ENCODE results near the gene PRR16. TPM values are rescaled to one million over a fixed set of nuclear protein-coding genes. Genes with fewer than 3 reads are reported as not detected.
A peak's percentile ranks its signal among the peaks of the same experiment; 100 is the strongest.
"Not testable (repeated sequence)": the region's sequence is repeated elsewhere in the genome, so short reads cannot be mapped to it uniquely, and the experiment has no call there.

The PRR16 gene
- total and polyA plus RNA-seq, 2 experiments from 2014 or later: 32.5 to 68.8 TPM

- WGBS, 2 experiments (ENCODE audit: low coverage in 1 of 2, low lambda C conversion rate in 2 of 2, missing lambda C conversion rate in 2 of 2): 0% methylated on average over 1 of the region's 1 CpG
- in situ Hi-C loops (cut with MboI): loop anchor here (10.0 to 25.0 kb wide), 3 partner anchors 389 to 992 kb away; partner anchors contain the start of gene HSD17B4
- H3K79me2 ChIP-seq (ENCODE audit: insufficient read depth): no peaks in the 10 kb centered on the region
- no peaks in the 10 kb centered on the region for H3K27me3 ChIP-seq (replicated peaks; ENCODE audit: insufficient read depth)
- DNase-seq: peak; percentile 84
- TF ChIP-seq EZH2phosphoT487 (IDR thresholded peaks at IDR 0.05; ENCODE audit: insufficient read depth, low read depth) (no peak), EZH2 (IDR thresholded peaks at IDR 0.05; ENCODE audit: insufficient read depth, poor library complexity, severe bottlenecking) (no peak)
- no peak overlapping the region for H3K9ac ChIP-seq
- no peaks in the 10 kb centered on the region for H3K9me3 ChIP-seq (ENCODE audit: low read depth)
- H3K36me3 ChIP-seq (ENCODE audit: low read depth): no peaks in the 10 kb centered on the region
- H3K4me1 ChIP-seq (ENCODE audit: insufficient read depth): peaks cover 34% of the 10 kb centered on the region
- H2AFZ ChIP-seq: no peak overlapping the region
- H3K27ac ChIP-seq: no peak overlapping the region
- H4K20me1 ChIP-seq (ENCODE audit: insufficient read depth): no peaks in the 10 kb centered on the region
- peaks cover 13% of the 10 kb centered on the region; the same call in 1 of the 2 replicates for H3F3A ChIP-seq (ENCODE audit: insufficient read depth)
- no peaks in the 10 kb centered on the region for H3K9me2 ChIP-seq (ENCODE audit: insufficient read depth)
- peak overlapping the region; percentile 41 for H3K4me3 ChIP-seq
- peak overlapping the region; percentile 72 for H3K4me2 ChIP-seq (ENCODE audit: unreplicated experiment)
Observed at GRCh38 chr5:120454094-120454798, 9.9 kb upstream of the PRR16 start.

GRCh38 chr5:120456006-120456405 is 8.1 kb upstream of the PRR16 start:
- no peaks in the 10 kb centered on the region for H3K27me3 ChIP-seq (replicated peaks; ENCODE audit: insufficient read depth)
- H3K9me3 ChIP-seq (ENCODE audit: low read depth): no peaks in the 10 kb centered on the region
- H2AFZ ChIP-seq: no peak overlapping the region
- in situ Hi-C loops (cut with MboI): loop anchor here (10.0 to 25.0 kb wide), 3 partner anchors 391 to 994 kb away; partner anchors contain the start of gene HSD17B4
- WGBS, 2 experiments (ENCODE audit: low coverage in 1 of 2, low lambda C conversion rate in 2 of 2, missing lambda C conversion rate in 2 of 2): 65 to 75% methylated on average over 3 of the region's 3 CpGs
- no peaks in the 10 kb centered on the region for H4K20me1 ChIP-seq (ENCODE audit: insufficient read depth)
- H3F3A ChIP-seq (ENCODE audit: insufficient read depth): peaks cover 12% of the 10 kb centered on the region; the same call in 1 of the 2 replicates
- H3K9me2 ChIP-seq (ENCODE audit: insufficient read depth): no peaks in the 10 kb centered on the region
- no peak overlapping the region for H3K27ac ChIP-seq
- no peak overlapping the region for H3K4me3 ChIP-seq
- peaks cover 25% of the 10 kb centered on the region for H3K4me1 ChIP-seq (ENCODE audit: insufficient read depth)
- DNase-seq: no peak
- TF ChIP-seq EZH2 (IDR thresholded peaks at IDR 0.05; ENCODE audit: insufficient read depth, poor library complexity, severe bottlenecking) (no peak), EZH2phosphoT487 (IDR thresholded peaks at IDR 0.05; ENCODE audit: insufficient read depth, low read depth) (no peak)
- H3K9ac ChIP-seq: no peak overlapping the region
- no peaks in the 10 kb centered on the region for H3K36me3 ChIP-seq (ENCODE audit: low read depth)
- H3K79me2 ChIP-seq (ENCODE audit: insufficient read depth): no peaks in the 10 kb centered on the region
- H3K4me2 ChIP-seq (ENCODE audit: unreplicated experiment): no peak overlapping the region

GRCh38 chr5:120457839-120458507 is 6.1 kb upstream of the PRR16 start:
- Histone ChIP-seq H3K27me3 (replicated peaks; ENCODE audit: insufficient read depth) (no peaks in the 10 kb centered on the region), H3K4me2 (ENCODE audit: unreplicated experiment) (peak overlapping the region; percentile 27), H3K9me3 (ENCODE audit: low read depth) (no peaks in the 10 kb centered on the region), H3K27ac (no peak overlapping the region), H3K79me2 (ENCODE audit: insufficient read depth) (no peaks in the 10 kb centered on the region), H2AFZ (no peak overlapping the region; the same call in 1 of the 2 replicates), H3K9me2 (ENCODE audit: insufficient read depth) (no peaks in the 10 kb centered on the region), H3K9ac (no peak overlapping the region), H3F3A (ENCODE audit: insufficient read depth) (peaks cover 12% of the 10 kb centered on the region; the same call in 1 of the 2 replicates), H3K4me3 (peak overlapping the region; percentile 55), H4K20me1 (ENCODE audit: insufficient read depth) (no peaks in the 10 kb centered on the region), H3K4me1 (ENCODE audit: insufficient read depth) (peaks cover 17% of the 10 kb centered on the region), H3K36me3 (ENCODE audit: low read depth) (no peaks in the 10 kb centered on the region)
- TF ChIP-seq EZH2phosphoT487 (IDR thresholded peaks at IDR 0.05; ENCODE audit: insufficient read depth, low read depth): no peak
- no peak for TF ChIP-seq EZH2 (IDR thresholded peaks at IDR 0.05; ENCODE audit: insufficient read depth, poor library complexity, severe bottlenecking)
- in situ Hi-C loops (cut with MboI): loop anchor here (10.0 to 25.0 kb wide), 3 partner anchors 393 to 996 kb away; partner anchors contain the start of gene HSD17B4
- 74 to 75% methylated on average over 19 to 20 of the region's 20 CpGs for WGBS, 2 experiments (ENCODE audit: low coverage in 1 of 2, low lambda C conversion rate in 2 of 2, missing lambda C conversion rate in 2 of 2)
- peak; percentile 76 for DNase-seq

- not testable (repeated sequence) for H3K4me3 ChIP-seq; H3K9me2 ChIP-seq (ENCODE audit: insufficient read depth); H3K9ac ChIP-seq; H4K20me1 ChIP-seq (ENCODE audit: insufficient read depth); H2AFZ ChIP-seq; H3K9me3 ChIP-seq (ENCODE audit: low read depth); DNase-seq; H3K36me3 ChIP-seq (ENCODE audit: low read depth); H3K27ac ChIP-seq; H3K4me2 ChIP-seq (ENCODE audit: unreplicated experiment); H3K79me2 ChIP-seq (ENCODE audit: insufficient read depth); H3K27me3 ChIP-seq (replicated peaks; ENCODE audit: insufficient read depth)
- Histone ChIP-seq H3F3A (ENCODE audit: insufficient read depth) (peaks cover 12% of the 10 kb centered on the region; the same call in 1 of the 2 replicates), H3K4me1 (ENCODE audit: insufficient read depth) (peaks cover 22% of the 10 kb centered on the region)
- in situ Hi-C loops (cut with MboI): loop anchor here (10.0 to 25.0 kb wide), 3 partner anchors 394 to 996 kb away; partner anchors contain the start of gene HSD17B4
- WGBS, 2 experiments (ENCODE audit: low coverage in 1 of 2, low lambda C conversion rate in 2 of 2, missing lambda C conversion rate in 2 of 2): 70 to 71% methylated on average over 2 of the region's 2 CpGs
Observed at GRCh38 chr5:120458508-120458847, 5.6 kb upstream of the PRR16 start.
